ENCODE results near the gene RGS21.

- TF ChIP-seq CTCF (IDR thresholded peaks at IDR 0.05), result no peak
- no peak for TF ChIP-seq POLR2A (IDR thresholded peaks at IDR 0.05)
Observed at GRCh38 chr1:192386051-192386650, 69.4 kb downstream of the RGS21 start.

All from thyroid gland (tissue), 4 donors.